Subcutaneous abdominal adipose tissue (tissue), 5 donors: Measurements from ENCODE around the gene PLCD3.

Experiments
- H3K27ac ChIP-seq: one replicate; pipeline ENCODE4 v1.7.0; 2013; ENCODE audit warnings: low read depth, mild to moderate bottlenecking, inconsistent platforms, low read length, moderate library complexity
- H3K27me3 ChIP-seq, 5 donors: one replicate each; pipeline ENCODE4 v1.7.0; 2013; ENCODE audit warnings: low read length in 5 of 5, inconsistent platforms in 1 of 5; ENCODE audit not compliant: control insufficient read depth in 5 of 5, insufficient read depth in 4 of 5
- H3K36me3 ChIP-seq, 5 donors: one replicate each; pipeline ENCODE4 v1.7.0; 2013; ENCODE audit warnings: low read length in 5 of 5; ENCODE audit not compliant: control insufficient read depth in 5 of 5, insufficient read depth in 5 of 5
- H3K4me1 ChIP-seq, 5 donors: one replicate each; pipeline ENCODE4 v1.7.0; 2013; ENCODE audit warnings: low read length in 5 of 5, mild to moderate bottlenecking in 3 of 5, moderate library complexity in 1 of 5; ENCODE audit not compliant: control insufficient read depth in 5 of 5, insufficient read depth in 5 of 5
- H3K4me3 ChIP-seq, 5 donors: one replicate each; pipeline ENCODE4 v1.7.0; 2013; ENCODE audit warnings: low read length in 5 of 5, low read depth in 1 of 5
- H3K9ac ChIP-seq, 5 donors: one replicate each; pipeline ENCODE4 v1.7.0; 2013; ENCODE audit warnings: low read length in 5 of 5, mild to moderate bottlenecking in 4 of 5, moderate library complexity in 3 of 5
- H3K9me3 ChIP-seq, 5 donors: one replicate each; pipeline ENCODE4 v1.7.0; 2013; ENCODE audit warnings: low read length in 5 of 5; ENCODE audit not compliant: control insufficient read depth in 5 of 5
- donor health status: healthy.
- donor health status: healthy.
- donor health status: healthy.
- donor health status: healthy.
- donor health status: healthy.

Gene PLCD3

GRCh38 chr17:45135192-45135977, 3.1 kb upstream of the PLCD3 start, which contains the start of gene ACBD4:
Gene ACBD4, plus strand, starts transcription at chr17:45135687. Its CDS starts 458 bp downstream, at chr17:45136145.
- H3K9ac ChIP-seq = peak within 1 kb of the TSS in 4 of 5 donors; percentile 62 to 90 (median 71)
- no peaks in the 10 kb centered on the region for H3K9me3 ChIP-seq
- peak within 1 kb of the TSS; percentile 52 to 85 (median 81) for H3K4me3 ChIP-seq
- no peaks in the 10 kb centered on the region for H3K27me3 ChIP-seq
- peak within 1 kb of the TSS; percentile 78 for H3K27ac ChIP-seq
- H3K4me1 ChIP-seq = peaks cover 5 to 56% (median 53%) of the 10 kb centered on the region in 5 donors
- peaks cover 0 to 8% (median 0%) of the 10 kb centered on the region in 5 donors for H3K36me3 ChIP-seq

GRCh38 chr17:45132572-45133463, 503 bp upstream of the PLCD3 start:
- H3K27me3 ChIP-seq = no peaks in the 10 kb centered on the region

GRCh38 chr17:45131616-45132319, 547 bp downstream of the PLCD3 start:
- Histone ChIP-seq H3K4me3 (peak overlapping the region; percentile 35 to 90 (median 78)), H3K27me3 (no peaks in the 10 kb centered on the region), H3K4me1 (peaks cover 15 to 74% (median 72%) of the 10 kb centered on the region in 5 donors), H3K9me3 (no peaks in the 10 kb centered on the region), H3K27ac (peak overlapping the region; percentile 62), H3K9ac (peak overlapping the region in 4 of 5 donors; percentile 73 to 83 (median 80)), H3K36me3 (no peaks in the 10 kb centered on the region)

More at GRCh38 chr17:45132572-45133463, 503 bp upstream of the PLCD3 start:
- Histone ChIP-seq H3K36me3 (peaks cover 0 to under 1% (median 0%) of the 10 kb centered on the region in 5 donors), H3K4me1 (peaks cover 11 to 75% (median 73%) of the 10 kb centered on the region in 5 donors), H3K9me3 (no peaks in the 10 kb centered on the region), H3K27ac (peak overlapping the region; percentile 89), H3K9ac (peak overlapping the region in 4 of 5 donors; percentile 68 to 86 (median 79)), H3K4me3 (peak overlapping the region in 4 of 5 donors; percentile 70 to 87 (median 78))

GRCh38 chr17:45130681-45131615, 1.4 kb downstream of the PLCD3 start:
- Histone ChIP-seq H3K4me1 (peaks cover 13 to 65% (median 63%) of the 10 kb centered on the region in 5 donors), H3K9me3 (no peaks in the 10 kb centered on the region), H3K36me3 (no peaks in the 10 kb centered on the region), H3K27me3 (no peaks in the 10 kb centered on the region), H3K27ac (peak overlapping the region; percentile 77), H3K4me3 (peak overlapping the region; percentile 35 to 90 (median 78)), H3K9ac (peak overlapping the region in 3 of 5 donors; percentile 73 to 83 (median 78))

- H3K27ac ChIP-seq = peak overlapping the region; percentile 77
- peak overlapping the region in 2 of 5 donors; percentile 7 to 53 for H3K9ac ChIP-seq
- no peaks in the 10 kb centered on the region for H3K27me3 ChIP-seq
- H3K4me3 ChIP-seq = no peak overlapping the region
- H3K36me3 ChIP-seq = no peaks in the 10 kb centered on the region
- H3K9me3 ChIP-seq = no peaks in the 10 kb centered on the region
- peaks cover 10 to 60% (median 58%) of the 10 kb centered on the region in 5 donors for H3K4me1 ChIP-seq
Measured at GRCh38 chr17:45129940-45130680, 2.2 kb downstream of the PLCD3 start.

GRCh38 chr17:45129426-45129939, 2.8 kb downstream of the PLCD3 start:
- no peaks in the 10 kb centered on the region for H3K9me3 ChIP-seq
- H3K36me3 ChIP-seq = no peaks in the 10 kb centered on the region
- no peaks in the 10 kb centered on the region for H3K27me3 ChIP-seq
- peak overlapping the region; percentile 77 for H3K27ac ChIP-seq
- H3K4me1 ChIP-seq = peaks cover 10 to 64% (median 62%) of the 10 kb centered on the region in 5 donors
- H3K4me3 ChIP-seq = peak overlapping the region in 1 of 5 donors; percentile 6
- no peak overlapping the region for H3K9ac ChIP-seq

GRCh38 chr17:45128989-45129388, 3.3 kb downstream of the PLCD3 start:
- no peaks in the 10 kb centered on the region for H3K9me3 ChIP-seq
- peak overlapping the region in 2 of 5 donors; percentile 23 to 57 for H3K9ac ChIP-seq
- H3K4me1 ChIP-seq = peaks cover 10 to 69% (median 67%) of the 10 kb centered on the region in 5 donors
- H3K36me3 ChIP-seq = no peaks in the 10 kb centered on the region
- no peaks in the 10 kb centered on the region for H3K27me3 ChIP-seq
- peak overlapping the region in 1 of 5 donors; percentile 6 for H3K4me3 ChIP-seq
- H3K27ac ChIP-seq = peak overlapping the region; percentile 77

- Histone ChIP-seq H3K27me3 (no peaks in the 10 kb centered on the region), H3K27ac (peak overlapping the region; percentile 77), H3K9ac (peak overlapping the region in 4 of 5 donors; percentile 2 to 57 (median 31)), H3K9me3 (no peaks in the 10 kb centered on the region), H3K4me3 (peak overlapping the region in 1 of 5 donors; percentile 6), H3K36me3 (no peaks in the 10 kb centered on the region), H3K4me1 (peaks cover 10 to 75% (median 72%) of the 10 kb centered on the region in 5 donors)
Measured at GRCh38 chr17:45128331-45128730, 4.0 kb downstream of the PLCD3 start.
